PFSK-1 (cell line): ENCODE results near the gene AHSG.

ENCODE experiments used
- FOXP2 ChIP-seq: optimal IDR thresholded peaks from 2 replicates; pipeline ENCODE3; 2011; ENCODE audit warnings: borderline replicate concordance, control low read depth, inconsistent platforms; ENCODE audit not compliant: insufficient read depth; ENCODE audit errors: extremely low read length, extremely low read depth
- POLR2AphosphoS5 ChIP-seq: IDR thresholded peaks from 2 replicates; pipeline ENCODE4 v1.6.1; 2012; ENCODE audit warnings: low read depth, mild to moderate bottlenecking, control low read depth, low read length, moderate library complexity
- REST ChIP-seq, 2 experiments: IDR thresholded peaks; 2 replicates each; pipeline versions ENCODE4 v1.6.1 to v1.8.0; 2011 to 2012; ENCODE audit warnings: low read depth in 2 of 2, low read length in 2 of 2, control low read depth in 1 of 2, inconsistent platforms in 1 of 2, mild to moderate bottlenecking in 1 of 2, moderate library complexity in 1 of 2; ENCODE audit not compliant: insufficient read depth in 1 of 2
- SIN3A ChIP-seq: IDR thresholded peaks from 2 replicates; pipeline ENCODE4 v1.6.1; 2012; ENCODE audit warnings: mild to moderate bottlenecking, low read length, moderate library complexity, borderline replicate concordance; ENCODE audit not compliant: insufficient read depth
- TAF1 ChIP-seq: IDR thresholded peaks from 2 replicates; pipeline ENCODE4 v1.6.1; 2012; ENCODE audit warnings: low read length, control low read depth, borderline replicate concordance; ENCODE audit not compliant: insufficient read depth

Gene AHSG

GRCh38 chr3:186653984-186654383, 41.1 kb downstream of the AHSG start:
- TF ChIP-seq REST (IDR thresholded peaks at IDR 0.05; ENCODE audit: insufficient read depth in 1 of 2, low read depth in 2 of 2, low read length in 2 of 2) (no peak), FOXP2 (no peak), SIN3A (no peak), POLR2AphosphoS5 (no peak), TAF1 (no peak)

- no peak for TF ChIP-seq SIN3A
- no peak for TF ChIP-seq FOXP2
- TF ChIP-seq POLR2AphosphoS5, result no peak
- no peak for TF ChIP-seq TAF1
- TF ChIP-seq REST (IDR thresholded peaks at IDR 0.05; ENCODE audit: insufficient read depth in 1 of 2, low read depth in 2 of 2, low read length in 2 of 2), result no peak
Observed at GRCh38 chr3:186663361-186664118, 50.7 kb downstream of the AHSG start.

- no peak for TF ChIP-seq SIN3A
- no peak for TF ChIP-seq TAF1
- TF ChIP-seq REST (IDR thresholded peaks at IDR 0.05; ENCODE audit: insufficient read depth in 1 of 2, low read depth in 2 of 2, low read length in 2 of 2), result no peak
- TF ChIP-seq FOXP2, result no peak
Observed at GRCh38 chr3:186664119-186664495, 51.2 kb downstream of the AHSG start.

- no peak for TF ChIP-seq POLR2AphosphoS5
- TF ChIP-seq REST (IDR thresholded peaks at IDR 0.05; ENCODE audit: insufficient read depth in 1 of 2, low read depth in 2 of 2, low read length in 2 of 2), result no peak
- TF ChIP-seq SIN3A, result no peak
- no peak for TF ChIP-seq TAF1
- no peak for TF ChIP-seq FOXP2
Observed at GRCh38 chr3:186664506-186664905, 51.6 kb downstream of the AHSG start.
